Bronchial epithelial cell (primary cell): ENCODE measurements around the gene GOLGA1. TPM values are rescaled to one million over a fixed set of nuclear protein-coding genes. Genes with fewer than 3 reads are reported as not detected.

Experiments used
- DNase-seq: peaks from one replicate; pipeline ENCODE4 v3.0.0-alpha.2; 2010; ENCODE audit warnings: low read depth
- FAIRE-seq: peaks from 2 replicates; lab custom pipeline; 2011; peaks lifted over from hg19 to GRCh38; lab: Jason Lieb, UNC
- H3K27me3 ChIP-seq: 2 replicates; pipeline ENCODE4 v1.5.1; 2011; ENCODE audit warnings: low read length; ENCODE audit not compliant: control insufficient read depth, insufficient read depth
- H3K36me3 ChIP-seq: 2 replicates; pipeline ENCODE4 v1.5.1; 2011; ENCODE audit warnings: low read length; ENCODE audit not compliant: control insufficient read depth, insufficient read depth
- H3K4me3 ChIP-seq: 2 replicates; pipeline ENCODE4 v1.5.1; 2011; ENCODE audit warnings: mild to moderate bottlenecking, low read depth, low read length, control low read depth
- total RNA-seq: library from RNA; depleted of rRNA; stranded (reverse); fragments of >200 nt; gene quantifications from 2 replicates; pipeline ENCODE4 v1.2.1, GENCODE V29; 2014
- TF ChIP-seq, protein P1 (sequence below): IDR thresholded peaks from 2 replicates; pipeline ENCODE4 v1.5.1; 2011; ENCODE audit warnings: mild to moderate bottlenecking, moderate library complexity, low read length, control low read depth, inconsistent platforms; ENCODE audit not compliant: insufficient read depth, severe bottlenecking

The GOLGA1 gene
- total RNA-seq, 1 donor from 2014 or later = 7.9 TPM

DNA sequence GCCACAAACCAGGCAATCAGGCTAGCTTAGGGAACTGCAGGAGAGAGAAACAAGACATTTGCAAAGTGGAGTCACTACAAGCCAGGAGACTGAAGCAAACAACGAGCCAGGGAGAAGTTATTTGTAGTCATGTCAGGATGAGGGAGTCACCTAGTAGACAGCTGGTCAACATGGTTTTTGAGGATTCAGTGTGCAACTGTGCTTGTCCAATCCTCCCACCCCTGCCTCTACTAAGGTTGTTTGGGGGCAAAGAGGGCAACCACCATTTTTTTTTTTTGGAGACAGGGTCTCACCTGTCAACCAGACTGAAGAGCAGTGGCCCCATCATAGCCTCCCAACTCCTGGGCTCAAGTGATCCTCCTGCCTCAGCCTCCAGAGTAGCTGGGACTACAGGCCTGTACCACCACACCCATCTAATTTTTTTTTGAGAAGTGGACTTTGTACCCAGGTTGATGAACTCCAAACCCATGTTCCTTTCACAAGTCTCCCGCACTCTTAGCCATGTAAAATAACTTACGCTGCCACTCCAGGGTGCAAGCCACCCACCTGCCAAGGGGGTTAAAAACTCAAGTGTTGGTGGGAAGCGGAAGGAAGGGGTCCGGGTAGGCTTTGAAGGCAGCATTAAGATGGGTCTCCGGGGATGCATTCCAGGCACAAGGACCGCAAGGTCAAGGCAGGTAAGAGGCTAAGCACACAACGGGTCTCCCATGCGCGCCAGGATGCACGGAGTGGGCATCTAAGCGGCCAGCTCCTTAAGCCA lies 80.1 kb downstream of the GOLGA1 start:
- H3K4me3 ChIP-seq = peak overlapping the region; percentile 98
- FAIRE-seq (no peak), DNase-seq (no peak)
- TF ChIP-seq, protein P1, sequence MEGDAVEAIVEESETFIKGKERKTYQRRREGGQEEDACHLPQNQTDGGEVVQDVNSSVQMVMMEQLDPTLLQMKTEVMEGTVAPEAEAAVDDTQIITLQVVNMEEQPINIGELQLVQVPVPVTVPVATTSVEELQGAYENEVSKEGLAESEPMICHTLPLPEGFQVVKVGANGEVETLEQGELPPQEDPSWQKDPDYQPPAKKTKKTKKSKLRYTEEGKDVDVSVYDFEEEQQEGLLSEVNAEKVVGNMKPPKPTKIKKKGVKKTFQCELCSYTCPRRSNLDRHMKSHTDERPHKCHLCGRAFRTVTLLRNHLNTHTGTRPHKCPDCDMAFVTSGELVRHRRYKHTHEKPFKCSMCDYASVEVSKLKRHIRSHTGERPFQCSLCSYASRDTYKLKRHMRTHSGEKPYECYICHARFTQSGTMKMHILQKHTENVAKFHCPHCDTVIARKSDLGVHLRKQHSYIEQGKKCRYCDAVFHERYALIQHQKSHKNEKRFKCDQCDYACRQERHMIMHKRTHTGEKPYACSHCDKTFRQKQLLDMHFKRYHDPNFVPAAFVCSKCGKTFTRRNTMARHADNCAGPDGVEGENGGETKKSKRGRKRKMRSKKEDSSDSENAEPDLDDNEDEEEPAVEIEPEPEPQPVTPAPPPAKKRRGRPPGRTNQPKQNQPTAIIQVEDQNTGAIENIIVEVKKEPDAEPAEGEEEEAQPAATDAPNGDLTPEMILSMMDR = no peak
- H3K36me3 ChIP-seq = peaks cover 35% of the 10 kb centered on the region
- no peaks in the 10 kb centered on the region for H3K27me3 ChIP-seq

DNA sequence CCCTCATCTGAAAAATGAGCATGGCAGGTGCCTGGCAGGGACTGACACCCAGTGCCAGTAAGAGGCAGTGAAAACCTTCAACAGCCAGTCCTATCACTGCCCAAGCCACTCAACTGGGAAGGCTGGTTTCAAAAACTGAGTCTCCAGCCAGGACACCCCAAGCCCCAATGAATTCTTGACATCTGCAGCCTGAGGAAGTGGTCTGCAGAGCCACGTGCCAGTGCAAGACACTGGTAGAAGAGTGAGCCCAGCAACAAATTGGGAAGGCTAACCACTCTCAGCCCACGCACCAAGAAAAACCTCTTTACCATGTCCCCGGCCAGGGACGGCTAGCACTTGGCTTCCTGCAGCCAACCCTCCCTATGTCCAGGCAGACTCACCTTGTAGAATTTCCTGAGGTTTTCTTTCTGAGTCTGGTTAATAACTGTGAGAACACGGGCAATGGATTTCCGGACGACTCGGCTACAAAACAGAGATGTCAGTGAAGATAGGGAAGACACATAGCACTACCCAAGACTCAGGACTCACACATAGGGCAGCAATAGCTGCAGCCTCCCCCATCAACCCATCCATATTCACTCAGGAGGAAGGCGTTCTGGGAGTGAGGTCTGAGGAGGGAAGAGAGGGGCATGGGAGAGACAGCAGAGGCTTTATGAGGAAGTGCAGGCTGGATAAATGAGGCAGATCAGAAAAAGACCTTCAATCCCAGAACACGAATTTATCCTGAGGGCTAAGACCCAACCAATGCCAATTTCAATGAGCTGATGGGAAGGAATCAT lies 80.9 kb downstream of the GOLGA1 start:
- Histone ChIP-seq H3K4me3 (peak overlapping the region; percentile 98), H3K27me3 (no peaks in the 10 kb centered on the region), H3K36me3 (peaks cover 35% of the 10 kb centered on the region)
- DNase-seq (no peak), FAIRE-seq (no peak)
- TF ChIP-seq, protein P1 = no peak

DNA sequence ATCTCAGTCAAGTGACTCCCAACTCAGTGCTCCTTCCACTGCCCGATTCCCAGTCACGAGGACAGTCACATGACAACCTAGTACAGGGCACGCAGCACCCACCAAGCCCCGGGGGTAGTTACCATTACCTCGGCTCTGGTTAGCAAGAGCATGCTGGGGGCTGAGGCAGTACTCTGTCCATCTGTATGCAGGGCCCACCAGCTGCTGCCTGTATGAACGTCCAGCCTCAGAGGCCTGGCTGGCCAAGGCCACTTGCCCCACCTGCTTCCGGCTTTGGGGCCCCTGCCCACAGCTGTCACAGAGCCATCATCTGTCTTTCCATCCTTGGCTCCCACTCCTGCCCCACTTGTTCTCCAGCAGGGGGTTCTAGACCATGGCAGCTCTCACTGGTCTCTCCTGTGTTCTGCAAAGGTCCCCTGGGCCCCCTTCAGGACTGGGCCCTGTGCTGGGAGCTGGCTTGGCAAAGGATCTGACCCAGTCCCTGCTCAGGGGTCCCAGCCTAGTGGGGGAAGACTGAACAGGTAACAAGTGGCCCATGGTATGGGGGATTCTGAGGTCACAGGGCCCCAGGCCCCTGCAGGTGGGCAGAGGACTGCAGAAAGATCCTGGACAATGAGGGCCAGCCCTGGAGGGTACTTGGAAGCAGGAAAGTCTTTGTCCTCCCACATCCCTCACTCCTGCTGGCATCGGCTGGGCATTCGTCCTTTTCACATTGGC lies 82.4 kb downstream of the GOLGA1 start:
- no peak overlapping the region for H3K4me3 ChIP-seq
- FAIRE-seq (no peak), DNase-seq (no peak)
- TF ChIP-seq, protein P1 = peak; percentile 20
- H3K27me3 ChIP-seq = no peaks in the 10 kb centered on the region
- peaks cover 35% of the 10 kb centered on the region for H3K36me3 ChIP-seq

DNA sequence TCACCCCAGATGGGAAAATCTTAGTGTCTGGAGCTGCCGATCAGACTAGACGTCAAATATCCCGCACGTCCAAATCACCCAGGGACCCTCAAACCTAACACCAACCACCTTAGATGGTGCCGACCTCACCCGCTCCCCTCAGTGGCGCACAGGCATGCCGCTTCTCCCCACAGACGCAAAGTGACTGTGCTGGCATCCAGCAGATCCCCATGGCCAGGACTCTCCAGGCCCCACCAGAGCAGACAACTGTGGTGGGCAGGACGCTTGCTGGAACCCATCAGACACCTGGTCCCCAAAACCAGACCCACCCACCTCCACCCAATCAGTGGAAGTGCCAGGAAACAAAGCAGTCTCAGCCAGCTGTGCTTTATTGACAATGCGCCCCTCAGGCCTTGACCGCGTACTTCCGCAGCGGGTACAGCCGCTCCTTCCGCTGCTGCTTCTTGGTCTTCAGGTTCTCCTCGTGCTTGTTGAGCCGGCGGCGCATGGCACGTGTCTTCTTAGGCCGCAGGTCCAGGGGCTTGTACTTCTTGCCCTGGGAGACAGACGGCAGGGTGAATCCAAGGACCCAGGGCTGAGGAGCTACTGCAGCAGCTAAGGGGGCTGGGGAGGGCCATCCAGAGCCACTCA lies 83.2 kb downstream of the GOLGA1 start:
- no peak overlapping the region for H3K4me3 ChIP-seq
- FAIRE-seq = no peak
- peaks cover 35% of the 10 kb centered on the region for H3K36me3 ChIP-seq

More for the DNA sequence above, 83.2 kb downstream of the GOLGA1 start:
- no peak for DNase-seq
- no peaks in the 10 kb centered on the region for H3K27me3 ChIP-seq
- TF ChIP-seq, protein P1 = no peak
